Esophagus squamous epithelium (tissue), 5 donors: ENCODE results near the gene LPP. TPM values are rescaled to one million over a fixed set of nuclear protein-coding genes. Genes with fewer than 3 reads are reported as not detected.
A peak's percentile ranks its signal among the peaks of the same experiment; 100 is the strongest.

Experiments used
- DNase-seq: peaks from one replicate; lab custom pipeline; 2025; lab: John Stamatoyannopoulos, UW
- H3K27ac ChIP-seq, 4 donors: fragments of 200-600 bp; sonication (generic); one replicate each; pipeline ENCODE4 v1.5.1; 2016 to 2019; ENCODE audit warnings: mild to moderate bottlenecking in 1 of 4
- H3K27me3 ChIP-seq, 4 donors: fragments of 200-600 bp; sonication (generic); 1 replicate in 3 of 4; 2 replicates in 1 of 4; pipeline versions ENCODE4 v1.5.1 to v1.6.0; 2017 to 2021; ENCODE audit warnings: antibody characterized with exemption in 1 of 4
- H3K36me3 ChIP-seq, 3 donors: fragments of 200-600 bp; sonication (generic); one replicate each; pipeline ENCODE4 v1.5.1; 2016 to 2019
- H3K4me1 ChIP-seq, 3 donors: fragments of 200-600 bp; sonication (generic); one replicate each; pipeline ENCODE4 v1.5.1; 2017 to 2019
- H3K4me3 ChIP-seq, 4 donors: fragments of 200-600 bp; sonication (generic); 1 replicate in 3 of 4; 2 replicates in 1 of 4; pipeline ENCODE4 v1.5.1; 2016 to 2019; ENCODE audit warnings: mild to moderate bottlenecking in 2 of 4, moderate library complexity in 1 of 4
- H3K9me3 ChIP-seq, 3 donors: fragments of 200-600 bp; sonication (generic); one replicate each; pipeline ENCODE4 v1.5.1; 2016 to 2019
- POLR2A ChIP-seq, 4 donors: fragments of 450-650 bp; IDR thresholded peaks; one replicate each; pipeline ENCODE4 v1.6.1; 2017; ENCODE audit warnings: antibody characterized with exemption in 4 of 4, mild to moderate bottlenecking in 4 of 4, moderate library complexity in 3 of 4
- whole genome bisulfite sequencing, 2 donors: methylation state at CpG; one replicate each; pipeline ENCODE4 v1.1.5; 2018; 5-methylcytosine and 5-hydroxymethylcytosine counted together
- intact Hi-C: fragments of 100-400 bp; cut with DNase I; formaldehyde crosslinking; loops from one replicate; pipeline ENCODE4 v1.15.0; 2022
- total RNA-seq, 4 donors: library from RNA; depleted of rRNA; stranded (reverse); fragments of >200 nt; gene quantifications; one replicate each; pipeline ENCODE4 v1.1.0, GENCODE V29; 2016
- TF ChIP-seq, protein P1 (sequence below), 6 experiments: fragments of 450-650 bp in 4 of 6; fragments of 200-600 bp in 2 of 6; sonication (generic) in 2 of 6; IDR thresholded peaks; one replicate each; pipeline ENCODE4 v1.5.1; 2016 to 2019; ENCODE audit warnings: antibody characterized with exemption in 6 of 6, mild to moderate bottlenecking in 4 of 6, moderate library complexity in 4 of 6
- donor health status: DM: yes; HTN: yes; CAD: no.

Gene LPP
- total RNA-seq, 4 donors from 2014 or later, result 41.4 to 369 (median 97.3) TPM

DNA sequence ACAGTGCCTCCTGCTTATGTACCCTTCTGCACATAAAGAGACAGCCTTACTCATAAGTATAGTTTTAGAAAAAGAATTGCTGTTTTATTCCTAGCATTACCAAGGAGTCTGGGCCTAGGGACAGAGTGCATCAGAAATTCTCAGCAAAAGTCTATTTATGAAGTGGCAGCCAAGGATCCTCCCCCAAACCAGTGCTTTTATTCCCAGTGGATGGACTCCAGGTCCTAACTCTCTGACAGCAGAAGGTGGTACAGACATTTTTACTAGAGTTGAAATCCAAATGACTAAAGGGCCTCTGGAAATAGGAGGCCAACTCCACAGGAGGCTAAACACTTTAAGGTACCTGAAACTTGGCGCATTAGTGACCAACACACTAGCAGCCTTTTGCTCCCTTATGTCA, 610.7 kb downstream of the LPP start:
- H3K27ac ChIP-seq, result no peak overlapping the region
- H3K9me3 ChIP-seq, result no peaks in the 10 kb centered on the region
- 92 to 100% methylated on average over 1 of the region's 1 CpG for whole genome bisulfite sequencing, 2 donors
- no peak for DNase-seq
- intact Hi-C loops, result no loop called here
- no peaks in the 10 kb centered on the region for H3K36me3 ChIP-seq
- peaks cover 6 to 42% (median 7%) of the 10 kb centered on the region in 3 donors for H3K4me1 ChIP-seq
- no peak for TF ChIP-seq POLR2A (IDR thresholded peaks at IDR 0.05)
- TF ChIP-seq, protein P1, sequence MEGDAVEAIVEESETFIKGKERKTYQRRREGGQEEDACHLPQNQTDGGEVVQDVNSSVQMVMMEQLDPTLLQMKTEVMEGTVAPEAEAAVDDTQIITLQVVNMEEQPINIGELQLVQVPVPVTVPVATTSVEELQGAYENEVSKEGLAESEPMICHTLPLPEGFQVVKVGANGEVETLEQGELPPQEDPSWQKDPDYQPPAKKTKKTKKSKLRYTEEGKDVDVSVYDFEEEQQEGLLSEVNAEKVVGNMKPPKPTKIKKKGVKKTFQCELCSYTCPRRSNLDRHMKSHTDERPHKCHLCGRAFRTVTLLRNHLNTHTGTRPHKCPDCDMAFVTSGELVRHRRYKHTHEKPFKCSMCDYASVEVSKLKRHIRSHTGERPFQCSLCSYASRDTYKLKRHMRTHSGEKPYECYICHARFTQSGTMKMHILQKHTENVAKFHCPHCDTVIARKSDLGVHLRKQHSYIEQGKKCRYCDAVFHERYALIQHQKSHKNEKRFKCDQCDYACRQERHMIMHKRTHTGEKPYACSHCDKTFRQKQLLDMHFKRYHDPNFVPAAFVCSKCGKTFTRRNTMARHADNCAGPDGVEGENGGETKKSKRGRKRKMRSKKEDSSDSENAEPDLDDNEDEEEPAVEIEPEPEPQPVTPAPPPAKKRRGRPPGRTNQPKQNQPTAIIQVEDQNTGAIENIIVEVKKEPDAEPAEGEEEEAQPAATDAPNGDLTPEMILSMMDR (IDR thresholded peaks at IDR 0.05), result no peak
- H3K4me3 ChIP-seq, result no peak overlapping the region
- H3K27me3 ChIP-seq, result no peaks in the 10 kb centered on the region

DNA sequence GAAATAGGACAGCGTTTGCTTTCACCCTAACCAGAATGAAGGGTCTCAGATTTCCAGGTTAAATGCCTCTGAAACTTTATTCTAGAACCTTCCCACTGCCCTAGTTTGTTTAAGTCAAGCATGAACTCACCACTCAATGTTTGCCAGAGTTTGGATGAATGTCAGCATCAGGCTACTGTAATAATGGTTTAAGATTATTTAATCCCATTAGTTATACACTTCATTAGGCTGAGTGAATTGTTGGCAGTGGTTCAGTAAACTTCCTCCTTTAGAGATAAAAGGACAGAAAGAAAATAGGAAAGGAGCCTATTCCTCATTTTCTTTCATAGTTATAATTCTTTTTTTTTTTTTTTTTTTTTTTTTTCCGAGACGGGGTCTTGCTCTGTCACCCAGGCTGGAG, 615.9 kb downstream of the LPP start:
- Histone ChIP-seq H3K27ac (no peak overlapping the region), H3K27me3 (no peaks in the 10 kb centered on the region), H3K9me3 (no peaks in the 10 kb centered on the region), H3K4me3 (no peak overlapping the region), H3K36me3 (no peaks in the 10 kb centered on the region), H3K4me1 (peaks cover 0 to 39% (median 8%) of the 10 kb centered on the region in 3 donors)
- TF ChIP-seq, protein P1 (IDR thresholded peaks at IDR 0.05), result no peak
- no peak for TF ChIP-seq POLR2A (IDR thresholded peaks at IDR 0.05)
- intact Hi-C loops, result no loop called here
- DNase-seq, result no peak
- 56 to 83% methylated on average over 3 of the region's 3 CpGs for WGBS, 2 donors

DNA sequence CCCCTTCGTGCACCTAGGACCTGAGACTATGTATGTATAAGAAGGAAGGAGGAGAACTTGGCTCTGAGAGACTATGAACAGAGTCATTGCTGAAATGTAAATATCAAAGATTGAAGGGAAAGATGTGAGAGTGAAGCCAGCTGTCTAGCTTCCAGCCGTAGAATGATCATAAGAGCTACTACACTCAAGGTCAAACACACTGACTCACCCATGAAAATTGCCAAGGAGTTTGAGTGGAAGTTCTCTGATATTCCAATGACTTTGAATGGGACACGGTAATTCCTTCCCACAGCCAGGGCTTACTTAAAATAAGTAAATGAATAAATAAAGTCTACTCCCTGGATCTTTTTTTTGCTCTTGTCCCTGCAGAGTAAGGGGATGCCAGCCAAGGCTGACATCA, 618.9 kb downstream of the LPP start:
- intact Hi-C loops, result no loop called here
- H3K4me1 ChIP-seq, result peaks cover 0 to 35% (median 11%) of the 10 kb centered on the region in 3 donors
- H3K36me3 ChIP-seq, result no peaks in the 10 kb centered on the region
- TF ChIP-seq POLR2A (IDR thresholded peaks at IDR 0.05), result no peak
- TF ChIP-seq, protein P1 (IDR thresholded peaks at IDR 0.05), result no peak
- no peaks in the 10 kb centered on the region for H3K27me3 ChIP-seq
- peak overlapping the region in 1 of 4 donors; percentile 3 for H3K27ac ChIP-seq
- H3K9me3 ChIP-seq, result no peaks in the 10 kb centered on the region
- WGBS, 2 donors, result 36 to 37% methylated on average over 3 of the region's 3 CpGs
- no peak for DNase-seq
- no peak overlapping the region for H3K4me3 ChIP-seq

DNA sequence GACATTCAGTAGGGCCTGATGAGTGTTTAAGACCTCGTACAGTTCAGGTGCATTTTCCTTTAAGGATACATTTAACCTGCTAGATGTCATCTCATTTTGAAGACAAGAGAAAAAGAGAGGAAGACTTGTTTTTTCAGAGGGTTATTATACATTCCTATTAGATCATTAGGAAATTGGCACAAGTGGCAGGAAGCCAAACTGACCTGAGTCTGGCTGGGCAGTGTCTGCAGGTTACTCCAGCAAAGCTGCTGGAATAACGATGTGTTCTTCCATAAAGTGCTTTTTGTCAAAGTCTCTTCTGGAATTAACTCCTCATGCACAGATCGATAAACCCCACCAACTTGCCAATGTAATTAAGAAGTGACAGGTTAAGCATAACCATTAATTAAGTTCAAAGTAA, 621.5 kb downstream of the LPP start:
- peaks cover 1 to 45% (median 29%) of the 10 kb centered on the region in 3 donors for H3K4me1 ChIP-seq
- intact Hi-C loops, result no loop called here

DNA sequence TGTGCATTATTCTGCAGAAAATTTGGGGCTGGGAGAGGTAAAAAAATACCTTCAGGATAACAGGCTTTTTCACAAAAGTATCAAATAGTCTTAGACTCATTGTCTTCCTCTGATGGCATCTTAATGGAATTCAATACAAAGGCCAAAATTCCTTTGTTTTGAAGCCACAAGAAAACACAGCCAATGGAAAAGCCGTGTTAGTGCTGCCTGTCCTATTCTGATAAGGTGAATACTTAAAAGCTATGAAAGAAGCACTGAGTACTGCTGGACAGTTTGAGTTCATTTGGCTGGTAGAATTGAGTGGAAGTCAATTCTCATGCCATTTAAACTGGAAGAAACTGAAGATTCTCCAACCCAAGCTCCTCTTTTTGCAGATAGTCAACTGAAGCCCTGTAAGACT, 622.5 kb downstream of the LPP start:
- H3K27me3 ChIP-seq, result no peaks in the 10 kb centered on the region
- DNase-seq, result no peak
- no peak overlapping the region for H3K27ac ChIP-seq
- H3K36me3 ChIP-seq, result no peaks in the 10 kb centered on the region
- WGBS, 2 donors, result 44 to 56% methylated on average over 1 of the region's 1 CpG
- TF ChIP-seq POLR2A (IDR thresholded peaks at IDR 0.05), result no peak
- TF ChIP-seq, protein P1 (IDR thresholded peaks at IDR 0.05), result no peak
- no peaks in the 10 kb centered on the region for H3K9me3 ChIP-seq
- intact Hi-C loops, result no loop called here
- peaks cover 9 to 51% (median 39%) of the 10 kb centered on the region in 3 donors for H3K4me1 ChIP-seq
- H3K4me3 ChIP-seq, result no peak overlapping the region

More for the DNA sequence above, 621.5 kb downstream of the LPP start:
- H3K4me3 ChIP-seq, result no peak overlapping the region
- H3K27me3 ChIP-seq, result no peaks in the 10 kb centered on the region
- no peak for DNase-seq
- H3K9me3 ChIP-seq, result no peaks in the 10 kb centered on the region
- 79 to 87% methylated on average over 3 of the region's 3 CpGs for WGBS, 2 donors
- no peak for TF ChIP-seq POLR2A (IDR thresholded peaks at IDR 0.05)
- TF ChIP-seq, protein P1 (IDR thresholded peaks at IDR 0.05), result no peak
- H3K27ac ChIP-seq, result no peak overlapping the region
- no peaks in the 10 kb centered on the region for H3K36me3 ChIP-seq
